Myocyte (in vitro differentiated cells): ENCODE measurements around the gene DCLK2. TPM values are rescaled to one million over a fixed set of nuclear protein-coding genes. Genes with fewer than 3 reads are reported as not detected.
A peak's percentile ranks its signal among the peaks of the same experiment; 100 is the strongest.
"Not testable (repeated sequence)": the region's sequence is repeated elsewhere in the genome, so short reads cannot be mapped to it uniquely, and the experiment has no call there.

Experiments
- DNase-seq: peaks from one replicate; pipeline ENCODE4 v3.0.0-alpha.2; 2012; ENCODE audit warnings: low read depth
- total RNA-seq: library from RNA; depleted of rRNA; stranded (reverse); fragments of >200 nt; gene quantifications from 2 replicates; pipeline ENCODE4 v1.2.3, GENCODE V29; 2014

DCLK2 gene
- total RNA-seq, 1 donor from 2014 or later = 21.5 TPM

DNA sequence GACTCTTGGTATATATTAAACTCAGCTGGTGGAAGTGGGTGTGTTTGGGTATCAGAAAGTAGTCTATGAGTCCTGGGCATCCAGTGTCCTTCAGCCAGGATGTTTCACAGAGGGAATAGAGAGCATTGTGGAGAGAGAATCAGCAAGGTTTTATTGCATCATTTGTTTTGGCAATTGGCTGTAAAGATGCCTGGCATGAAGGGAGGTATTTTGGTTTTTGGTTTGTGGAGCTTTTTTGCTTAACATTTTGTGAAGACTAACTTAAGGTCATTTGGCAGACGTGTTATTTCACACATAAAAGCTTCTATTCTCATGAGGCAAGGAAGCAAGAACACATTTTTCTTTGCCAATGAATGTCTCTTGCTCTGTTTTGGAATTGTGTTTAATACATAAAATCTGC lies 71.1 kb downstream of the DCLK2 start:
- peak; percentile 30 for DNase-seq

DNA sequence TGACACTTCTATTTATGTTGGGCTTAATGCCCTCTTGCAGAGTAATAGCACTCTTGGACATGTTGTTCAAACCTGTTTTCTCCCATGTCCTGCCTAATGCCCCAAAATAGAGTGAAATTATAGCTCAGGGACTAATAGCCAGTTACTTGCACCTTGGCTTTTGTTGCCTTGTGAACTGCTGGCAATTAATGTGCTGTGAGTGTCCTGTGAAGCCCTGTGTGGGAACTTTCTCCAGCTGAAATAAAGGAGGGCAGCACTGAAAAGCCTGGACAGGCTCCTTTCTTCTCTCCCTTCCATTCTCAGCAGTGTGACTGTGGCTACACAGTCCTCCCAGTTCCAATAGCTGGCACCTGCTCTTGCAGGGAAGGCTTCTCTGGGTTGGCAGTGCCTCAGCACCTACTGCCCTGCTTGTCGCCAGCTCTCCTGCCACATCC lies 72.4 kb downstream of the DCLK2 start:
- peak; percentile 92 for DNase-seq

DNA sequence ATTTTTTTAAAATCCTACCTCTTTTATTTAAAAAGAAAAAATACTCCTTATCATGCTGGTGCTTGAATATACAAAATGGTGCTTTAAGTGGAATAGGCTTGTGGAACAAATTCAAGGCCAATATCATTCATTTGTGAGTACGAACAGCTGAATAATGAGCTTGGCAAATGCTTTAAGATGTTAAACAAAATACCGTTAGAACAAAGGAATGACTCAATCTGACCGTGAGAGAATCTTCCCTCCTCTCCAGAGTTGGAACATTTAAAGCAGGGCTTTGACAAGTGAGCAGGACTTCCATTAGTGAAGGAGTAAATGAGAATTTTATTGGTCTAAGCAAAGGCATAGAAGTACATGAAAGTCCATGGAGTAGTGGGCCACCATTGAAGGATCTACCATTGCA lies 74.5 kb downstream of the DCLK2 start:
- DNase-seq = peak; percentile 63

DNA sequence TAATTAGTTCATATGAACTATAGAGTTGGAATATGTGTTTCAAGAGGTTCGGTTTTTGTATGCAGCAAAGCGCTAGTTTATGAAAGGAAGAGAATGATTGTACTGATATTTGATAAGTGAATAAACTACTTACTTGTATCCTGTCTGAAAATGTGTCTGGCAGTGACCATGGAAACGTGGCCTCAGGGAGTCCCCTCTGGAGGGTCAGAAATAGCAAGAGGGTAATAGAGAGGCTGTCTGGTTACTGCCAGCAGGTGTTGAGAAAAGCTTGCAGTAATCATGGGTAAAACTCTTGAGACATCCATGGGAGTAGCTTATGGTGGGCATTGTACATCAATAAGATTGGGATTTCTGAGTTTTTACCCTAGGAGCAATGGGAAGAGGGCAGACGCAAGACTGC lies 77.1 kb downstream of the DCLK2 start:
- DNase-seq = peak; percentile 70

DNA sequence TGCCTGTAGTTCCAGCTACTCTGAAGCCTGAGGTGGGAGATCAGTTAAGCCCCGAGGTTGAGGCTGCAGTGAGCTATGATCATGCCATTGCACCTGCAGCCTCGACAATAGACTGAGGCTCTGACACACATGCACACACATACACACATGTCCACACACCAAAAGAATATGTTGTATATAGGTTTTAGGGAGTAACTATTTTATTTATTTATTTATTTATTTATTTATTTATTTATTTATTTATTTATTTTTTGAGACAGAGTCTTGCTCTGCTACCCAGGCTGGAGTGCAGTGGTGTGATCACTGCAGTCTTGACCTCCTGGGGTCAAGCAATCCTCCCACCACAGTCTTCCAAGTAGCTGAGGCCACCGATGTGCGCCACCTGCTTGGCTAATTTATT lies 78.3 kb downstream of the DCLK2 start:
- DNase-seq = no peak

DNA sequence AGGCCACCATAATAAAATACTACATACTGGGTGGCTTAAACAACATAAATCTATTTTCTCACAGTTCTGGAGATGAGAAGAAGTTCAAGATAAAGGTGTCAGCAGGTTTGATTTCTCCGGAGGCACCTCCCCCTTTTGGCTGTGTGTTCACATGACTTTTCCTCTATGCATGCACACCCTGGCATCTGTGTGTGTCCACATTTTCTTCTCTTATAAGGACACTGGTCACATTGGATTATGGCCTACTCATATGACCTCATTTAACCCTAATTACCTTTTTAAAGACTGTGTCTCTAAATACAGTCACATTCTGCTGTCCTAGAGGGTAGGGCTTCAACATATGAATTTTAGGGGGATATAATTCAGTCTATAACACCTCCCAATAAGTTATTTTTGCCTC lies 79.8 kb downstream of the DCLK2 start:
- DNase-seq = no peak

DNA sequence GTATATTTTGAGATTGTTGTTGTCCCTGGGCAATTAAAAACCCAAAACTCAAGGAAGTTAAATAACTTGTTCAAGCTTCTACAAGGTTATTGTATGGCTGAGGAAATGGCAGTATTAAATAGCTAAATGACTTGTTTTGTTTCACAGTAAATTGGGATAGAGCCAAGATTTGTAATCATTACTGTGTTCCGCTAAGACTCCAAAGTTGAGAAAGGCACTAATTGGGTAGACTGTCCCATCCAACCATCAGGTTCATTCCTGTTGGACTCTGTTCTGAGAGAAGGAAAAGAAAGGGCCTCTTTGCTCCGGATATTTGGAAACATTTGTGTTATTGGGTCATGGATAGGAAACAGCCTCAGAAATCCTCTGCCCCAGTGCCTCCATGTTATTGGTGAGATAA lies 82.2 kb downstream of the DCLK2 start:
- DNase-seq = no peak

DNA sequence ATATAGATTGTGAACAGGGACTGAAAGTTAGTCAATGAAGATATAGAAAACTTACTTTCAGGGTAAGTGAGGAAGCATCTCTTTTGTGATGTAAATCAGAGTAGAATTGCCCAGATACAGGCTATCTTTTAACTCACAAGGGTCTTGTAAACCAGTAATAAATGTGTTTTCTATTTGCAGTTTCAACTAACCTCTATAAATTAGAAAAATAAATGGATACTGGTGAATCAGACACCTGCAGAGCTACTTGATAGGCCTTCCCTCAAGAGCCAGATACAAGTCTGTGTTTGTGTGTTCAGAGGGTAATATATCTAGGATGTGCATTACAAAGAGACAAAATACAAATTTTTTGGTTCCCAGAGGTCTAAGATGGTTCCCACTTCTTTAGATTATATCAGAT lies 82.9 kb downstream of the DCLK2 start:
- no peak for DNase-seq

DNA sequence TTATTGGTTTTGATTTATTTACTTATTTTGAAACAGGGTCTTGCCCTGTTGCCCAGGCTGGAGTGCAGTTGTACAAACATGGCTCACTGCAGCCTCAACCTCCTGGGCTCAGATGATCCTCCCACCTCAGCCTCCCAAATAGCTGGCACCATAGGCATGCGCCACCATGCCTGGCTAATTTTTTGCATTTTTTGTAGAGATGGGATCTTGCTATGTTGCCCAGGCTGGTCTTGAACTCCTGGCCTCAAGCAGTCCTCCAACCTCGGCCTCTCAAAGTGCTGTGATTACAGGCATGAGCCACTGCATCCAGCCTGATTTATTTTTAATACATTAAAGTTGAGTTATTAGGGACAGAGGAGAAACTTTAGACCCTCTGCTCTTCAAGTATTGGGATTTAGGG lies 83.8 kb downstream of the DCLK2 start:
- not testable (repeated sequence) for DNase-seq

DNA sequence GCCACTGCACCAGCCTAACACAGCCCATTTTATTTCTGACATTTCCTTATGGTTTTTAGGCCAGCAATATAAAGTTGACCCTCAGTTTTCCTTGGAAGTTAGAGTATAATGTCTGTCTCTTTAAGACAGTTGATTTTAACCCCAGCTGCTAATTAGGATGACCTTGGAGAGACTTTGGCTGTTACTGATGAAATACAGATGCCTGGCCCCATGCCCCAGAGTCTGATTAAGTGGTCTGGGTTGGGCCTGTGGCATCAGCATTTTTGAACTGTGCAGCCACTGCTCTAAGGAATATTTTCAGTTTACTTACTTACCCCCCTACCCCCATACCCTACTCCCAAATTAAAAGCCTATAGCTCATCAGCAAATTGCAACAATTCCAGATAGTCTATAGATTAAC lies 85.8 kb downstream of the DCLK2 start:
- no peak for DNase-seq

DNA sequence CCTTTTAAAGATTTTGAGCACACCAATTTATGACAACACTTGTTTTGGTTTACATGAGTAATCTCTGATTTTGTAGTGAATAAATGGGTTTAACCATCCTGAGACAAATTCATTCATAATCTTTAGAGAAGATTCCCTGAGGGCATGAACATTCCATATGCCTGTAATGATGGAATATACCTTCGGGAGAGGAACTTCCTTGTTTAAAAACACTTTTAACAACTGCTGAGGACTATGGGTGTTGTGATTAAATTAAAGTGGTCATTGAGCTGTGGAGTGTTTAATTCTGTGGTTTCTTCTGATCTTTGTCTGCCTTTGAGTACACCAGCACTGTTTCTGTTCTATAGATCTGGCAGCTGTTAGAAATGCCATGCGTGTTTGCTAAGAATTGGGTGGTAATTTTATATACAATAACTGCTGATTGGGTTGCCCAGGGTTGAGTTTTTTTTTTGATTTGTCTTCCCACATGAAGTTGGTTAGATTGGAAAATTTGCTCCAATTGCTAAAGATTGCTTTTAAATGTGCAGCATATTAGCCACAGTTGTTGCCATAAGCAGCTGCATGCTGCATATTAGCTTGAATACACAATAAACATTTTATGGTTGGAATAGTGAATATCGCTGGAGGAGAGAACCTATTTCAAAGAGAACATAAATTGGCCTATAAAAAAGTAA lies 86.8 kb downstream of the DCLK2 start:
- DNase-seq = no peak

DNA sequence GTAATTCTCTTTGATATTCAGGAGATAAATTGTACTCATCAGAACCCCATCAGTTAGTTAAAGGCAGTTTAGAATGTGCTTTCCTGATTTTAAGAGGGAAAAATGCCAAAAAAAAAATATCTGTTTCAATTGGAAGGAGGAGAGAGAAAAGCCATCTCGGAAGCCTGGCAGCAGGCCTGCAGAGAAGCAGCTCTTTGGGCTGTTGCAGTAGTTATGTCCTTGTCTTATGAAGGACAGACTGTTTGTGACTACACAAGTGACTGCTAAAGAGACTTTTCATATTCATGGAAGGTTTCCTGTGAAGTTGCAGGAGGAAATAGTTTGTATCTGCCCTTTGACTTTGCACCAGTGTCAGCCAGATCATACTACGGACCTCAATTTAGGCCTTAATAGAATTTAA lies 88.8 kb downstream of the DCLK2 start:
- DNase-seq = no peak

DNA sequence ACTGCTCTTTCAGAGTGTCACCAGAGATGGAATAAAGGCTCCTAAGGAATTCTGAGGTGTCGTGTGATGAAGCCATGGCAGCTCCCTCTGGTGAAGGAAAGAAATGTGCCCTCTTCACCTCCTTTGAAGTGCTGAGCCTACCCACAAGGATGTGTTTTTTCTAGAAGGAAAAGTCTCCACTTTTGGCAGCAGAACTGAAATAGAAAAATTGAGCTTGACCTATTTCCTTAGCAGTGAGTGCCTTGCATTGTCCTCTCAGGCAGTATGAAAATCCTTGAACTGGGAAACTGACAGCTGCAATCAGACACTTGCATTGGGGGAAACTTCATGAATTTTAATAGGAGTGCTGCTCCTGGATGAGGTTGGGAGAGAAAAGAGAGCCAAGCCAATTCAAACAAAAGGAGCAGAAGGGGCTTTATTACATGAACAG lies 95.2 kb downstream of the DCLK2 start:
- DNase-seq = peak; percentile 32

DNA sequence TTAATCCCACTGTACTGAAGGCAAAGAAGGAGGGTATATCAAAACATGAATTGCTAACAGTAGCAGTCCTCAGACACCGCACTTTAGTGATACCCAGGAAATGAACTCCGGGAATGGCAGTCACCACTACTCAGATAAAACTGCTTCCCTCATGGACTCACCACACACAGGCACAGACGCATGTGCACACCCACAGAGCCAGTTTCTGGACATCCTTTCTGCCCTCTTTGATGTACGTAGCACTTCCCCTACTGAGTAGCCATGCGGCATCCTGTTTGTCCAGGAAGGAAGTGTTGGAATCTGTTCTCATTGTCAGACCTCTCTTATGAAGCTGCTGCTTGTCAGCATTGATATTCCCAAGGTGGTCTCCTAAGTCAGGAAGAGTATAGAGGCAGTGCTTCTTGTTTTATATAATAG lies 95.7 kb downstream of the DCLK2 start:
- DNase-seq = no peak

DNA sequence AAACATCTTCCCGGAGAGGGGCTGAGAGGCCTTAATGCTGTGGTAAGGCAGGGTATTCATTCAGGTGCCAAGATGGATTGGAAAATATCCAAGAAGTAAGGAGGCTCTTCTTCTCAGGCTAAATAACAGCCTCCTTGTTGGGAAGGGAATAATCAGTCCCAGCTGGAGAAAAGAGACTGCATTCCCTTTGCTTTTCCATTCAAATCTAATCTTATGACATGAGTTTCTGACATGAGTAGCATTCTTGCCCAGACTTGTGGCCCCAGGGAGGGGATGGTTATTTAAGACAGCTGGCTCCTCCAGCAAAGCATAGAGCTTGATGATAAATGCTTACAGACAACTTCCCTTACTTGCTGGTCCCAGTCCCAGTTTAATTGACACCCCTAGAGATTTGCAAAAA lies 98.3 kb downstream of the DCLK2 start:
- DNase-seq = peak; percentile 83

DNA sequence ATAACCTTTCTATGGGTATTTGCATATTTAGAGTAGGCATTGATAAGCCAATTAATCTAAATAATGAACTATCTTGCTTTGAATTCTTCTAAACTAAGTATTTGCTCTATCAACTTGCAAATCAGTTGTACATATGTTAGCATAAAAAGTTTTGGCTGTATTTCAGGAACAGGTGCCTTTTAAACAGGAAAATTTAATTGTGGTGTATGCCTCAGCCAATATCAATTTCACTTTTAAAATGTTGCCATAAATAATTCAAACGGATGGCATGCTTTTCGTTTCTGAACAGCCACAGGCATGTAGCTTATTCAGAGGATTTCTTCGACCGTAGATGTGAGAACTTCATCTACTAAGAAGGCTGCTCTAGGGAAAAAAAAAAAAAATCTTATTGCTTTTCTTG lies 99.9 kb downstream of the DCLK2 start:
- DNase-seq = peak; percentile 85

DNA sequence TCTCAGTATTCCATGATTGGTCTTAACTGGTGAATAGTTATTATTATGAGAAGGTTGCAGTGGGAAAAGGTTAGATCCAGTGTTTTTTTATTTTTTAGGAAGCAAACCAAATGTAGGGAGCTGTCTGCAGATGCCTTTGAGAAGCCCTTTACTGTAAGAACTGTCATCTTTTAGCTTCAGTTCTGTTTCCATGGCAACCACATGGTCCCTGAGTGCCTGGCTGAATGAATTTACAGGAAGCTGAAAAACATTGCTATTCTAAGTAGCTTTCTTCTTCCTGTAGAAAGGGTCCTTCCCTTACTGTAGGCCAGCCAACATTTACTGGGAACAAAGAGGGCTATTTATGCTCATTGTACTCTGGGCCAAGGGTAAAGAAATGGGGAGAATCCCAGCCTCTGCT lies 103.3 kb downstream of the DCLK2 start:
- DNase-seq = peak; percentile 32

DNA sequence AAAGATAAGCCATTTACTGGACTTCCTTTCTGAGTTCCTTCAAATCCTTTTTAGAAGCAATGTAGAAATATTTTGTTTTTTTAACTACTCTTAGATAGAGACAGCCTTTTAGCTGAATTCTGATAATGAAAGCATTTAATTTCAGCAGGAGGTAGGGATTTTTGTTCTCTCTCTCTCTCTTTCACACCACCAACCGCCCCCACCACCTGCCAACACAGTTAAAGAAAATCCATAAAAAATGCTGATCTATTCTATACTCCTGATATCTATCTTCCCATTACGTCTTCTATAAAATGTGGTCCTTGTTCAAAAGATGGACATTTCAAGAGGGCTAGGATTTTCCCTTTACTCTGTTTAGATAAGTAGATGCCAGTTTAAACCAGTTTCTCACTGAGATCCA lies 104.5 kb downstream of the DCLK2 start:
- DNase-seq = no peak

DNA sequence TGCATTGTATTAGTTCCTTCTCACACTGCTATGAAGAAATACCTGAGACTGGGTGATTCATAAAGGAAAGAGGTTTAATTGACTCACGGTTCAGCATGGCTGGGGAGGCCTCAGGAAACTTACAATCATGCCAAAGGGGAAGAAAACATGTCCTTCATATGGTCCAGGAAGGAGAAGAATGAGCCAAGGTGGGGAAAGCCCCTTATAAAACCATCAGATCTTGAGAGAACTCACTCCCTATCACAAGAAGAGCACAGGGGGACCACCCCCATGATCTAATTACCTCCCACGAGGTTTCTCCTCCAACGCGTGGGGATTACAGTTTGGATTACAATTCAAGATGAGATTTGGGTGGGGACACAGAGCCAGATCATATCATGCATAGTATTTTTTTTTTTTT lies 106.8 kb downstream of the DCLK2 start:
- not testable (repeated sequence) for DNase-seq

DNA sequence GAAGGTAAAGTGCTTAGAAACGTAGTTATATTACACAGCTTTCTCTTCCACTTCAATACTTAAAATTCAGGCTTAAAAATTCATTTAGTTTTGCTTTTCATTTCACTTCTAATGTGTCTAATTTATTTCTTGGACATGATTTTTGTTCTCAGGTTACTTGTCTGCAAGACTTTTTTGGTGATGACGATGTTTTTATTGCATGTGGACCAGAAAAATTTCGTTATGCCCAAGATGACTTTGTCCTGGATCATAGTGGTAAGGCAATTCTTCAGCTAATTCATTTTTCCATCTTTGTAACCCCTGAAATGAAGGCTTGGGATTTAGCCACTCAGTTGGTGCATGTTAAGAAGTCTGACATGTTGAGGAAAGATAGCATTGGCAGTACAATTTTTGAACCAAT lies 114.7 kb downstream of the DCLK2 start:
- no peak for DNase-seq

DNA sequence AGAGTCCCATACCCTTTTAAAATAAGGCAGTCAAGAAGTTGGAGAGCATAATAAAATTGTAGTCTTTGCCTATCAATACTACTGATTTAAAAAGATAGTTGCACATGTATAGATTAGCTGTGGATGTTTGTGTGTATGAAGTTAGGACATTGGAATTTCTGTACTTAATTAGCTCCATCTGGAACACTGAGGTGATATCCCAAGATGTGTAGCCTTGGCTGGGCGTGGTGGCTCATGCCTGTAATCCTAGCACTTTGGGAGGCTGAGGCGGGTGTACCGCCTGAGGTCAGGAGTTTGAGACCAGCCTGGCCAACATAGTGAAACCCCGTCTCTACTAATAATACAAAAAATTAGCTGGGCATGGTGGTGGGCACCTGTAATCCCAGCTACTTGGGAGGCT lies 119.0 kb downstream of the DCLK2 start:
- DNase-seq = not testable (repeated sequence)

DNA sequence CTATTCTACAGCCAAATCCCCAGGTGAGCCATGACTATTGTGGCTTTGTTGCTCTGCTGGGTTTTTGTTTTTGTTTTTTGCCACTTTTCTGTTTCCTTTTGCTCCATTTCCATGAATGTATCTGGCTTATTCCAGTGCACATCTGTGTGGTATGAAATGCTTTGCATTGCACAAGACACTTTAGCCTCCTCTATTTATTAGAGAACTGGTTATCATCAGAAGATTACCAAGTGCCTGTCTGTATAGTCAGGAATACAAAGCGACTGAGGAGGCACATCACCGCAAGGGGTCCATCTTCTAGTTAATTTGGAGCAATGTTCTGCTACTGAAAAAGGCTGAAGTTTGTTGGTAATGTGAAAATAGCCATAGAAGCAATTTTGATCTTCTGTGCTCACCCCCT lies 120.8 kb downstream of the DCLK2 start:
- DNase-seq = no peak

DNA sequence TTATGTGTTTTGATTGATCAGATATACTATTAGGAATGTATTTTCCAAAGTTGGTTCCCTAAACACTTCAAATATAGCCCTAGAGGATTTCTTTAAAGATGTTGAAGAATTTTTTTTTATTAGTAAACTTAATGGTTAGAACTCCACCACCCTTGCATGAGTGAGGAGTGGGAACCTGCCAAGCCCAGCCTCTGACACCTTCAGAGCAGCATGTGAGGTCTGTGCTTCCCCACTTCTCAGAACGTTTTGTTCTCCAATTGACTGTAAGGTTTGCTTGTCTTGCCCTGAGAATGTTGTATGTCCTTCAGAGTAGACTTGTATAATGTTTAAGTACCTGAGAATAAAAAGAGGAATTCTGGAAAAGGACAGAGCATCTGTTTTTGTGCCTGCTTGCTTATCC lies 126.8 kb downstream of the DCLK2 start:
- no peak for DNase-seq

DNA sequence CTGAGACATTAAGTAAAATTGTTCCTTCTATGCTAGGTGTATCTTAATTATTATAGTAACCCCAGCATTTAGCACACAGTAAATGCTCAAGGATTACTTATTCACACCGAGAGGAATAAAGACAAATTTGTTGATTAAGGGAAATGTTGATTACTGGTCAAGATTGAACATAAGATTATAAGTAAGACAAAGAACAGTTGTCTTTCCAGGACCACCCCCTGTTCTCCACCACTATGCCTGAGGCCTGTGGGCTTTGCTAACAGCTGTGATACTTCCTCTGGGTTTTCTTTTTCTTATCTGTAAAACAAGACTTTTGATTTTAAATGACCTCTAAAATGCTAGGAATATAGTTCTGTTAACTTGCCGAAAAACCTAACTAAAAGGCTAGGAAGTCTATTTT lies 128.0 kb downstream of the DCLK2 start:
- no peak for DNase-seq
